B cell (primary cell): ENCODE results near the gene RD3L. TPM values are rescaled to one million over a fixed set of nuclear protein-coding genes. Genes with fewer than 3 reads are reported as not detected.

ENCODE experiments used
- ATAC-seq: fragments of 200-7000 bp; cut with Tn5 transposase; one replicate; pipeline ENCODE4 v1.10.0; 2021; ENCODE audit warnings: low read depth, mild to moderate bottlenecking, moderate number of reproducible peaks, moderate library complexity
- CTCF ChIA-PET: fragments of 350-600 bp; sonication (Branson Sonifier 250); formaldehyde crosslinking; loops from one replicate; lab custom pipeline; 2021; ENCODE audit warnings: antibody characterized with exemption, inconsistent platforms; lab: Charles Lee
- POLR2A ChIA-PET: fragments of 350-600 bp; sonication (Branson Sonifier 250); formaldehyde crosslinking; loops from one replicate; lab custom pipeline; 2021; ENCODE audit warnings: antibody characterized with exemption; lab: Charles Lee
- DNase-seq: peaks from one replicate; pipeline ENCODE4 v3.0.0; 2013
- H2AFZ ChIP-seq: 2 replicates; pipeline ENCODE4 v1.6.1; 2012; ENCODE audit warnings: mild to moderate bottlenecking, low read depth, low read length; ENCODE audit not compliant: insufficient read depth, poor library complexity, severe bottlenecking
- H3K27ac ChIP-seq, 2 donors: 1 replicate in 1 of 2; 2 replicates in 1 of 2; pipeline ENCODE4 v1.5.1; 2012 to 2013; ENCODE audit warnings: low read length in 2 of 2, mild to moderate bottlenecking in 2 of 2, moderate library complexity in 1 of 2
- H3K27me3 ChIP-seq, 4 experiments: fragments of 200-600 bp in 1 of 4; sonication (generic) in 1 of 4; replicated peaks in 1 of 4; 1 replicate in 2 of 4; 2 replicates in 2 of 4; pipeline versions ENCODE4 v1.6.1 to v1.7.0; 2013 to 2016; ENCODE audit warnings: low read length in 3 of 4, mild to moderate bottlenecking in 2 of 4, mixed read lengths in 1 of 4, moderate library complexity in 1 of 4; ENCODE audit not compliant: insufficient read depth in 4 of 4, control insufficient read depth in 3 of 4; ENCODE audit errors: control extremely low read depth in 1 of 4
- H3K36me3 ChIP-seq, 2 experiments: replicated peaks in 1 of 2; 1 replicate in 1 of 2; 2 replicates in 1 of 2; pipeline versions ENCODE4 v1.6.1 to v1.7.1; 2013; ENCODE audit warnings: low read length in 1 of 2; ENCODE audit not compliant: insufficient read depth in 2 of 2, control insufficient read depth in 1 of 2; ENCODE audit errors: control extremely low read depth in 1 of 2, extremely low read depth in 1 of 2
- H3K4me1 ChIP-seq, 2 donors: fragments of 200-600 bp in 1 of 2; sonication (generic) in 1 of 2; 1 replicate in 1 of 2; 2 replicates in 1 of 2; pipeline versions ENCODE4 v1.5.1 to v1.6.1; 2013 to 2017; ENCODE audit warnings: low read length in 2 of 2; ENCODE audit not compliant: control insufficient read depth in 2 of 2, insufficient read depth in 2 of 2
- H3K4me2 ChIP-seq: replicated peaks from 2 replicates; pipeline ENCODE3; 2012; ENCODE audit warnings: mild to moderate bottlenecking, low read depth, low read length; ENCODE audit not compliant: poor library complexity, severe bottlenecking
- H3K4me3 ChIP-seq, 5 experiments: fragments of 200-600 bp in 1 of 5; sonication (generic) in 1 of 5; 1 replicate in 3 of 5; 2 replicates in 2 of 5; pipeline versions ENCODE4 v1.5.1 to v1.7.0; 2011 to 2016; ENCODE audit warnings: low read length in 4 of 5, mild to moderate bottlenecking in 4 of 5, low read depth in 2 of 5, control low read depth in 1 of 5, moderate library complexity in 1 of 5; ENCODE audit not compliant: insufficient read depth in 1 of 5; ENCODE audit errors: control extremely low read depth in 1 of 5, extremely low read depth in 1 of 5
- H3K79me2 ChIP-seq: fragments of 200-600 bp; sonication (generic); one replicate; pipeline ENCODE4 v1.6.0; 2016; ENCODE audit warnings: low read length; ENCODE audit not compliant: control insufficient read depth, insufficient read depth
- H3K9ac ChIP-seq: fragments of 200-600 bp; sonication (generic); 2 replicates; pipeline ENCODE4 v1.6.1; 2017; ENCODE audit warnings: mild to moderate bottlenecking, low read length, moderate library complexity
- H3K9me3 ChIP-seq, 3 donors: one replicate each; pipeline versions ENCODE4 v1.6.1 to v1.7.1; 2013; ENCODE audit warnings: low read length in 2 of 3; ENCODE audit not compliant: control insufficient read depth in 2 of 3, insufficient read depth in 1 of 3; ENCODE audit errors: control extremely low read depth in 1 of 3
- H4K20me1 ChIP-seq: 2 replicates; pipeline ENCODE4 v1.6.0; 2012; ENCODE audit warnings: mild to moderate bottlenecking, low read length; ENCODE audit not compliant: insufficient read depth, control insufficient read depth, poor library complexity, severe bottlenecking
- H3K27ac Mint-ChIP-seq: one replicate; pipeline ENCODE4 v1.8.0; 2021; ENCODE audit warnings: mixed read lengths
- H3K27me3 Mint-ChIP-seq: one replicate; pipeline ENCODE4 v1.8.0; 2021; ENCODE audit warnings: mixed read lengths
- H3K4me1 Mint-ChIP-seq: one replicate; pipeline ENCODE4 v1.8.0; 2021; ENCODE audit warnings: mixed read lengths
- H3K4me3 Mint-ChIP-seq: one replicate; pipeline ENCODE4 v1.8.0; 2021; ENCODE audit warnings: mixed read lengths
- H3K9me3 Mint-ChIP-seq: one replicate; pipeline ENCODE4 v1.8.0; 2022; ENCODE audit warnings: mixed read lengths; ENCODE audit not compliant: insufficient read depth
- EZH2 ChIP-seq: IDR thresholded peaks from 2 replicates; pipeline ENCODE4 v1.6.1; 2012; ENCODE audit warnings: borderline replicate concordance, low read depth, mild to moderate bottlenecking, moderate library complexity, low read length; ENCODE audit not compliant: insufficient read depth, poor library complexity, severe bottlenecking
- WGBS: methylation state at CpG from one replicate; pipeline ENCODE4 v1.1.5; 2013; ENCODE audit warnings: missing lambda C conversion rate; ENCODE audit not compliant: insufficient coverage; 5-methylcytosine and 5-hydroxymethylcytosine counted together
- intact Hi-C: fragments of 100-400 bp; cut with micrococcal nuclease; formaldehyde crosslinking; loops from one replicate; pipeline ENCODE4 v1.10.0; 2022
- polyA plus RNA-seq: library from polyadenylated mRNA; depleted of rRNA; stranded (reverse); fragments of >200 nt; gene quantifications from 2 replicates; pipeline ENCODE4 v1.2.3, GENCODE V29; 2012
- total RNA-seq, 2 donors: library from RNA; stranded (reverse); fragments of 120-200 nt in 1 of 2; gene quantifications; 1 replicate in 1 of 2; 2 replicates in 1 of 2; pipeline versions ENCODE4 v1.2.3 to v1.2.4, GENCODE V29; 2013 to 2022
- TF ChIP-seq, protein P1 (sequence below): fragments of 200-600 bp; IDR thresholded peaks from one replicate; pipeline ENCODE4 v1.8.0; 2022; ENCODE audit warnings: antibody characterized with exemption, mild to moderate bottlenecking

The RD3L gene
- total and polyA plus RNA-seq, 2 donors (not counting 1 experiment from before 2014, with no cell fraction given), result not detected

- Histone ChIP-seq H3K27ac (no peak overlapping the region), H3K4me1 (no peaks in the 10 kb centered on the region), H2AFZ (no peak overlapping the region), H3K36me3 (no peaks in the 10 kb centered on the region), H3K9me3 (peaks cover 0 to 27% (median 5%) of the 10 kb centered on the region in 3 donors), H3K4me3 (no peak overlapping the region), H3K9ac (no peak overlapping the region), H4K20me1 (no peaks in the 10 kb centered on the region), H3K4me2 (no peak overlapping the region), H3K79me2 (no peaks in the 10 kb centered on the region), H3K27me3 (peaks cover 0 to 6% (median 0%) of the 10 kb centered on the region in 4 experiments)
- Mint-ChIP-seq H3K4me3 (no peak overlapping the region), H3K9me3 (peaks cover 16% of the 10 kb centered on the region), H3K27me3 (peaks cover 39% of the 10 kb centered on the region), H3K4me1 (no peaks in the 10 kb centered on the region), H3K27ac (no peak overlapping the region)
- intact Hi-C loops, result no loop called here
- ChIA-PET POLR2A (no interaction called here), CTCF (no interaction called here)
- no peak for ATAC-seq
- no CpG with 5 or more reads among the region's 1 CpG for WGBS
- DNase-seq, result no peak
- no peak for TF ChIP-seq EZH2
- TF ChIP-seq, protein P1, sequence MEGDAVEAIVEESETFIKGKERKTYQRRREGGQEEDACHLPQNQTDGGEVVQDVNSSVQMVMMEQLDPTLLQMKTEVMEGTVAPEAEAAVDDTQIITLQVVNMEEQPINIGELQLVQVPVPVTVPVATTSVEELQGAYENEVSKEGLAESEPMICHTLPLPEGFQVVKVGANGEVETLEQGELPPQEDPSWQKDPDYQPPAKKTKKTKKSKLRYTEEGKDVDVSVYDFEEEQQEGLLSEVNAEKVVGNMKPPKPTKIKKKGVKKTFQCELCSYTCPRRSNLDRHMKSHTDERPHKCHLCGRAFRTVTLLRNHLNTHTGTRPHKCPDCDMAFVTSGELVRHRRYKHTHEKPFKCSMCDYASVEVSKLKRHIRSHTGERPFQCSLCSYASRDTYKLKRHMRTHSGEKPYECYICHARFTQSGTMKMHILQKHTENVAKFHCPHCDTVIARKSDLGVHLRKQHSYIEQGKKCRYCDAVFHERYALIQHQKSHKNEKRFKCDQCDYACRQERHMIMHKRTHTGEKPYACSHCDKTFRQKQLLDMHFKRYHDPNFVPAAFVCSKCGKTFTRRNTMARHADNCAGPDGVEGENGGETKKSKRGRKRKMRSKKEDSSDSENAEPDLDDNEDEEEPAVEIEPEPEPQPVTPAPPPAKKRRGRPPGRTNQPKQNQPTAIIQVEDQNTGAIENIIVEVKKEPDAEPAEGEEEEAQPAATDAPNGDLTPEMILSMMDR, result no peak
Observed at GRCh38 chr14:103989034-103989433, 46.7 kb upstream of the RD3L start.

DNA sequence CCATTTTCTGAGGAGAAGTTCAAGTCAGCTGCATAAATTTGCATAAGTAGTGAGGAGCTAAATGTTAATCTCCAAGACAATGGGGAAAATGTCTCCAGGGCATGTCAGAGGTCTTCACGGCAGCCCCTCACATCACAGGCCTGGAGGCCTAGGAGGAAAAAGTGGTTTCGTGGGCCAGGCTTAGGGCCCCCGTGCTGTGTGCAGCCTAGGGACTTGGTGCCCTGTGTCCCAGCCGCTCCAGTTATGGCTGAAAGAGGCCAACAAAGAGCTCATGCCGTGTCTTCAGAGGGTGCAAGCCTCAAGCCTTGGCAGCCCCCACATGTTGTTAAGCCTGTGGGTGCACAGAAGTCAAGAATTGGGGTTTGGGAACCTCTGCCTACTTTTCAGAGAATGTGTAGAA is 41.9 kb upstream of the RD3L start:
- DNase-seq, result no peak
- Histone ChIP-seq H3K9me3 (peaks cover 0 to 15% (median 3%) of the 10 kb centered on the region in 3 donors), H3K4me3 (no peak overlapping the region), H3K36me3 (no peaks in the 10 kb centered on the region), H3K4me1 (no peaks in the 10 kb centered on the region), H3K79me2 (no peaks in the 10 kb centered on the region), H4K20me1 (no peaks in the 10 kb centered on the region), H3K4me2 (no peak overlapping the region), H3K9ac (no peak overlapping the region), H3K27me3 (no peaks in the 10 kb centered on the region), H3K27ac (no peak overlapping the region), H2AFZ (no peak overlapping the region)
- Mint-ChIP-seq H3K27me3 (peaks cover 33% of the 10 kb centered on the region), H3K9me3 (peaks cover 17% of the 10 kb centered on the region), H3K4me1 (no peaks in the 10 kb centered on the region), H3K27ac (no peak overlapping the region), H3K4me3 (no peak overlapping the region)
- POLR2A ChIA-PET, result interaction anchor here (0.6 kb wide), 1 partner anchor 61 kb away, joined by 3 read pairs; no protein-coding TSS in a partner anchor
- intact Hi-C loops, result no loop called here
- 89% methylated on average over 5 of the region's 5 CpGs for WGBS
- no peak for ATAC-seq
- TF ChIP-seq, protein P1, result no peak
- TF ChIP-seq EZH2, result no peak
- CTCF ChIA-PET, result interaction anchor here (5.1 kb wide), 1 partner anchor 177 kb away, joined by 56 read pairs; no protein-coding TSS in a partner anchor
